Hematopoietic multipotent progenitor cell treated with erythropoietin and hydrocortisone succinate and interleukin-3 and kit ligand, for 15 days (in vitro differentiated cells): ENCODE data around the gene ZNF205.

Experiments used
- DNase-seq: peaks from one replicate; pipeline ENCODE4 v3.0.0-alpha.2; 2015; ENCODE audit warnings: low spot score

Gene ZNF205

GRCh38 chr16:3101018-3101840, 11.2 kb upstream of the ZNF205 start:
- DNase-seq: peak; percentile 72

- DNase-seq: no peak
These were observed 10.4 kb upstream of the ZNF205 start for GRCh38 chr16:3101841-3102470.

GRCh38 chr16:3106205-3106928, 6.0 kb upstream of the ZNF205 start:
- peak; percentile 90 for DNase-seq

- no peak for DNase-seq
These were observed 642 bp downstream of the ZNF205 start for GRCh38 chr16:3112881-3113574.

GRCh38 chr16:3113765-3114479, 1.5 kb downstream of the ZNF205 start:
- DNase-seq: no peak

- no peak for DNase-seq
These were observed 2.6 kb downstream of the ZNF205 start for GRCh38 chr16:3115003-3115402.

- DNase-seq: no peak
These were observed 3.2 kb downstream of the ZNF205 start for GRCh38 chr16:3115561-3115960.

- DNase-seq: no peak
These were observed 5.9 kb downstream of the ZNF205 start for GRCh38 chr16:3118204-3118790.

- no peak for DNase-seq
These were observed 6.5 kb downstream of the ZNF205 start for GRCh38 chr16:3118846-3119245.

- no peak for DNase-seq
These were observed 6.9 kb downstream of the ZNF205 start for GRCh38 chr16:3119286-3119685.

GRCh38 chr16:3119701-3120408, 7.5 kb downstream of the ZNF205 start:
- no peak for DNase-seq

- DNase-seq: no peak
These were observed 8.0 kb downstream of the ZNF205 start for GRCh38 chr16:3120435-3120834.

- DNase-seq: no peak
These were observed 9.6 kb downstream of the ZNF205 start for GRCh38 chr16:3121851-3122467.

GRCh38 chr16:3122926-3123570, 10.7 kb downstream of the ZNF205 start:
- no peak for DNase-seq

- DNase-seq: peak; percentile 98
These were observed 11.8 kb downstream of the ZNF205 start for GRCh38 chr16:3123986-3124886.

GRCh38 chr16:3127745-3128144, 15.4 kb downstream of the ZNF205 start:
- DNase-seq: no peak

GRCh38 chr16:3129137-3130131, 17.0 kb downstream of the ZNF205 start:
- DNase-seq: peak; percentile 88
